NCI-H2227 (cell line): ENCODE measurements around the gene CBLN1.

ENCODE experiments used
- DNase-seq: peaks from one replicate; lab custom pipeline; 2025; ENCODE audit not compliant: unreplicated experiment; lab: John Stamatoyannopoulos, UW

CBLN1 gene

DNA sequence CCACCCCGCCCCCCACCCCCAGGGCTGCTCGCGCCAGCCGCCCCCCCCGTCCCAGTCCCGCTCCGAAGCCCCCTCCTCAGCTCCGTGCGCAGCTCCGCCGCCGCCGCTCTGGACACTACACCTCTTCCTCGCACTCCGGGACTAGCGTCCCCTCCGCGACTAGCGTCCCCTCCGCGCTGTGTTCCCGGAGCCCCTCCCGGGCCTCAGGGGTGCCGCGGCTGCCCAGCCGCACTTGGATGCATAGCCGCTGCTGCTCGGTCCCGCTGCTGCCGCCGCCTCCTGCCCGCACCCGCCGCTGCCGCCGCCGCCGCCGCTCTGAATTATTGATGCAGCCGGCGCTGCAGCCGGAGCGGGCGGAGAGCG is at the start of gene CBLN1:
Gene CBLN1, minus strand, starts transcription at position 359 of the 363 bp plus-strand sequence. CDS start 373 bp downstream, outside the sequence.
- DNase-seq, result no peak

DNA sequence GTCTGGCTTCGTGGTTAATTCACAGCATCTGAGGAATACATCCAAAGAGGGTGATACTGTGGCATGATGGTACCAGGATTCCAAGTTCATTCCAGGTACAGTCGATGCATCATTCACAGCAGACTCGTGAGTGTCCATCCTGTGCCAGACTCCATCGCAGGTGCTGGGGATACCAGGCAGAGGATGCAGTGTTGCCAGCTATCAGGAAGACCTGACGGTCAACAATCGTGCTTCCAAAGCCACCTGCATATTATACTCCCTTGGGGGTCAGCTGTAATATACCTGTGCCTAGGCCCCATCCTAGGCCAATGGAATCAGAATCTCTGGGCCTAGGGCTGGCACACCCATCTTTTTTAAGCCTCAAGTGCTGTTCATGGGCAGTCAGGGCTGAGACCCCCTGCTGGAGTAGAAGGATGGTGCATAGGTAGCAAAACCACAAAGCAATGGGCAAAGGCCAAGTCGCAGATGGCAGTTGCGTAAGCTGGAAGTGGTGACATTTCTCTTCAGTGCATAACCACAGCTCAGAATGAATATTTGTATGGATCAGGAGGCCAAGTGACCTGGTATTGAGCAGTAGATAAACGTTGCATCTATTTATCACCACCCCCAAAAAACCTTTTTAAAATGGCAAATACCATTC is 49.0 kb upstream of the CBLN1 start:
- DNase-seq, result no peak

DNA sequence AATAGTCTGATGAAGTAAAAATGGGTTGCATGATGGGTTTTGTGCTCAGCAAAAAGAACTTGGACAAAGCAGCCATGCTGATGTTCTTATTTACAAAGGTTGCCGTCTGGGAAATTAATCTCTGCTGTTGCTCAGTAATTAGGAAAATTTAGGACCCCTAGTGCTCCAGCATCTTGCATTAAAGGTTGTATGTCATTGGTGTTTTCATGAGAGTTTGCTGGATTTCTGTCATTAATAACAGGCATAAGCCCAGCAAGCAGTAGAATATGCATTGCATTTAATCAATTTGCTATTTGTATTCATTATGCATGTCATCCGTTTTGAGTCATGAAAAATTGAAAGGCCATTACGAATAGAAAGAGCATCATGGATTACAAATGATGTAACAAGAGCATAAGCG is 46.7 kb upstream of the CBLN1 start:
- no peak for DNase-seq

DNA sequence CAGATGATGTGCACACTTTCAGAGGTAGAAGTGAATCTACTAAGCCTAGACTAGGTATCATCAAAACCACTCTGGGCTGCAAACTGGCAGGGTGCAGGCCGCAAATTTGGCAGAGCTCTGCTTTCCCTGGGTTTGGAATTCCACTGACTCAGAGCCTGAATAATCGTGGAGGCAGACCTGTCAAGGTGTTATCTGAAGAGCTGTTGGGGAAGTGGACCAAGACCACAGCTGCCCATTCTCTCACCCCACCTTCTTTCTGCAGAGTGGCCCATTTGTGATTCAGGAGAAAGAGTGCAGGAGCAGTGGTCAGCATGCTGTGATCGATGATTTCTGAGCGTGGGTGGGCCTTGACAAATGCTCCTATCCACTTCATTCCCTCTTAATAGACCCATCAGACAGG is 45.8 kb upstream of the CBLN1 start:
- no peak for DNase-seq

DNA sequence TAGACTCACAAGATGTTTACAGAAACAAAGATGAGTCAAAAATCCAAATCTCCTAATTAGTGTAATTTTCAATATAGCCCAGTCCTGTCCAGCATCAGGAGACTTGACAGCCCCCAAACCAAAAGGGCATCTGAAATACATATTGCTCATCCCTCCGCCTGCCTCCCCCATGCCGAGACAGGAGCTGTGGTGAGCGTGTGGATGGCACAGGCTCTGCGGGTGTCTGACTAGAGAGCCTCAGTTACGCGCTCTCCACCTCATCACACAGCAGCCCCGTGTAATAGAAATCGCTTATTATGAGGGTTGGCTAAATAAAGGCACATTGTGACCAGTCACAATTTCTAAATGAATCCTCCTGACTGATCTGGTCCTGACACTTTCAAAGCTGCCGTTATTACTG is 43.1 kb upstream of the CBLN1 start:
- DNase-seq, result peak; percentile 19

DNA sequence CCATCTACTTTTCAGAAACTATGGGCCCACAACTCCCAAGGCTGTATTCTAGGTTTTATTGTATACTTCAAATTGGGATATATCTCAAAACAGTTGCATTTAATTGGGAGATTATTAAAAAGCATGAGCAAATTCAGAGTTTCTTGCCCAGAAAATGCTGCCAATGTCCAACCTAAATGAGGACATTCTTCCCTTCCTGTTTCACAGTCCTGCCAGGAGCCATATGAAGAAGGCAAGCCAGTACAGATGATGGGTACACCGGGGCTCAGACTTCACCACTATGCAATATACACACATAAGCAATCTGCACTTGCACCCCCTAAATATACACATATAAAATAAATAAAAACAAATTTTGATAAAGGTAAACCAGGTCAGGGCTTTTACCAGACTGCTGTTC is 34.0 kb upstream of the CBLN1 start:
- no peak for DNase-seq

DNA sequence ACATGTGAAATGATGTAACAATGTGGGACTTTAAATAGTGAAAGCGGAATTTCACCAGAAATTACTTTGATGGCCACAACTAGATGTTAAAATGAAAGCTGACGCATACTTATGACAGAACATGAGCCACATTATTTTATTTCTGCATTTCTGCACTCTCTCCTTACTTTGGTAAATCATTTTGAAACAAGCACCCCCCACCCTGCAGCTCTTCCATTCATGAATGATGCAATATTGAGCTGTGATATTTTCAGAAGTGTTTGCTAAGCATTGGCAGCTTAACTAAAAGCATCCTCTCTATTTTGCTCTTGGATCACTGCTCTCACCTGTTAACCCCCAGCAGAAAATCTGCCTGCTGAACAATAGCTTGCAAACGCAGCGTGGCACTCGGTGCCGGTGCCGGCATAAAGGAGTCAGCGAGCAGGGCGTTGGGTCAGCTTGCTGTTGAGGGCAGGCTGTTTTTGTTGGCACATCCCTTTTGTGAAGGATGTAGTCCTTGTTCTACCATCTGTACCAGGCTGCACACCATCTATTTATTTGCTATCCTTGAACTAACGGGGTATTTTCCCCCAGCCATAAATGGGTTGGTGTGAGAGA is 30.8 kb upstream of the CBLN1 start:
- peak; percentile 44 for DNase-seq

DNA sequence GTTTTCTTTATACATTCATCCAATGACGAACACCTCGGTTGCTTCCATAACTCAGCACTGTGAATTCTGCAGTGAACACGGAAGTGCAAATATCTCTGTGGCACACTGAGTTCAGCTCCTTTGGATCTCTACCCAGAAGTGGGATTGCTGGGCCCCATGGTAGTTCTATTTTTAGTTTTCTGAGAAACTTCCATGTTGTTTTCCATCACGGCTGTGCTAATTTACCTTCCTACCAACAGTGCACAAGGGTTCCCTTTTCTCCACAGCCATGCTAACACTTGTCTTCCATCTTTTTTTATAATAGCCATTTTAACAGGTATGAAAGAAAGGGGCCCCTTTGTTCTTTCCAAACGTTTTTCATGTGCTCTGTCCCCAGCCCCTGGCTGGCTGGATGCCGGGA is 30.2 kb upstream of the CBLN1 start:
- no peak for DNase-seq

DNA sequence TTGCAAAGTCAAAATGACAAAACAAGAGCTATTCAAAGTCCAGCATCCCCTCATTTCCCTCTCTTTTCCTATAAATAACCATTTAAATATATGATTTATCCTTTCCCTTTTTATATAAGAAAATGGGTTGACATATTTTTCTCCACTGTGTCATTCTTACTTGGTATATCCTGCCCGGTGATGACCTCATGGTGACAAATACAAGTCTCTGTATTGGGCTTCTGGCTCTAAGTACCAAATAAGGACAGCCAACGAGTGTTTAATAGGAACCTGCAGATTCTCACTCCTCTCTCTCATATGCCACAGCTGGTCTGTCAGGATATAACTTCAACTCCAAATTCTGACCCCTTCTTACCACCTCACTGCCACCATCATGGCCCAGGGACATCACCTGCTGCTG is 25.5 kb upstream of the CBLN1 start:
- no peak for DNase-seq

DNA sequence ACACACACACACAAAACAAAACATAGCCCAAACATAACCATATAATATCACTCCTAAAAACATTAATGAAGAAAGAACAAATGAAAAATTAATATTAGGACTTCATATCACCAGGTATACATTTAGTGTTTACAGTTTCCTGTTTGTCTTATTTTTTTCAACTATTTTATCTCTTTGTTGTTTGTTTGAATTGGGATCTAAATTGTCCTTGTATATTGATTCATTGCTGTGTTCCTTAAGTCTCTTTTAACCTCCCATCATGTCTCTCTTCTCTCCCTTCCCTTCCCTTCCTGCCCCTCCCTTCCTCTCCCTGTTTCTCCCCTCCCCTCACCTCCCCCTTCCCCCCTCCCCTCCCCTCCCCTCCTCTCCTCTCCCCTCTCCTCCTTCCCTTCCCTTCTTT is 23.8 kb upstream of the CBLN1 start:
- no peak for DNase-seq

DNA sequence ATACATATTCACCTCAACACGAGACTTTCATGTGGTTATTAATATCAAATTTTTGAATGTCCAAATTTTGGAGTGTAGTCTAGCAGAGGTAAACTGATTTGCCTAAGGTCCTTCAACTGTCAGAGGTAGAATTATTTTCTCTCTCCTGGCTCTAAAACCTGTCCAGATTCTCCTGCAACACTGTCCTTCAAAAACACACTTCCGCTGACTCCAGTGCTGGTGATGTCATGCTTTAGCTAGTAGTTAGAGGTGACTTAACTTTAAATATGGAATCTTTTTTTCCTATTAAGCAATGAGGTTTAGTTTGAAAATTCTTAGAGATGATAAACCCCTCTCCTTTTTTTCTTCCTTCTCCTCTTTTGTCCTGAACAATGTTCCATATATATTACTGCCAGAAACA is 10.8 kb upstream of the CBLN1 start:
- DNase-seq, result no peak

DNA sequence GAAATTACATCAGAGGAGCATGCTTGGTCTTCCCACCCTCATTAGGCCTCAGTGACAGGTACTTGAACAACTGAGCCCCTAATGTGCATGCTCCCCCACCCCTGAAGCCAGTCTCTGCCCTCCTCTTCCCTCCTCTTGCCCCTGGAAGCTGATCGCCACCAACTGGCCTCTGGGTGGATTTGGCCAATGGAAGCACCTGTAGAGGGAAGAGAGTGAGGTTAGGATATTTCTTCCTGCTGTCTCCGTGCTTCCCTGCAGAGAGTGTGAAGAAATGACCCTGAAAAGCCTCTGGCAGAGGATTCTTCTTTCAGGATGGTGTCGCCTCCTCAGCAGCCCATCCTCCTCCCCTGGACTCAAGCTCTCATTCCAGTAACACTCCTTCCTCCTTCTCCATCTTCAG is 5.9 kb upstream of the CBLN1 start:
- no peak for DNase-seq

DNA sequence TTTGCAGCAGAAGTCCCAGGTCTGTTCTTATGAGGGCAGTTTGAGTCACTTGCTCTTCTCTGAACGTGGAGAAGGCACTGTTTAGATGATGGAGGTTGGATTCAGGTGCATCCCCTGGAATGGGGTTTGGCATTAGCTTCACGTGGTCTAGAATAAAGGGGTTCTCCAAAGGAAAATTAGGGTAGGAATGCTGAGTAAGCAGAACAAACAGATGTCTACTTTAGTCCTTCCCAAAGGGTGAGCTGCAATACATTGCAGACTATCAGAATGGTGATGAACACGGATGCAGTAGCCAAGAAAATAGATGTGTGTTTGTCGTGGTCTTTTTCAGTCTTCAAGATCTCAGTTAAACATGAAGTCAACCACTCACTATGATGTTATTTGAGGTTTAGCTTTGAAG is 3.3 kb upstream of the CBLN1 start:
- DNase-seq, result no peak

DNA sequence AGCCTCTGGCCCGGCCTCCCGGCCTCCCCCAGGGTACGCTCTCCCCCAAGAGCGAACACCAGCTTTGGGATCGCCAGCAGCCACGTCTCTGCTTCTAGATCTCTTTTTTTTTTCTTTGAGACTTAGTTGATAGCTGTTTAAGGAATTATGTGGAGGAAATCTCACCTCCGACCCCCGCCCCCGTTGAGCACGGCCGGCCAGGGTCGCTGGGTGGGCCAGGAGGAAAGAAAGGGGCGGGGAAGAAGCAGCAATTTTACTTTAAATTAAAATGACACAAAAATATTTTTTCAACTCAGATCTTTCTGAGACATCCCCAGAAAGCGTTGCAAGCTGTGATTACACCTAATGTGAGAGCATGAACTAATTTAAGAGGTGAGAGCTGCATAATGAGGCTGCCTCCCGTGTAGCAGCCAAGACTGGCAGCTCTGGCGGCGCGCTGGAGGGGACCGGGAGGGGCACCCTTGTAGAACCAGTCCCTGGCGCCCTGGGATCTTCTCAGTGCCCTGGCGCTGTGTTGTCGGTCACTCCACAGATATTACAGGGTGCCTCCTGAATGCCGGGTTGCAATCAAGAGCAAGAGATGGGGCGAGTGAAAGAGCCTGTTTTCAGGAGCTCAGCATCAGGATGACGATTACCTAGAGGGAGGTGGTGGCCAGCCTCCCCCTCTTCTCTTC is 1.9 kb upstream of the CBLN1 start:
- peak; percentile 32 for DNase-seq

DNA sequence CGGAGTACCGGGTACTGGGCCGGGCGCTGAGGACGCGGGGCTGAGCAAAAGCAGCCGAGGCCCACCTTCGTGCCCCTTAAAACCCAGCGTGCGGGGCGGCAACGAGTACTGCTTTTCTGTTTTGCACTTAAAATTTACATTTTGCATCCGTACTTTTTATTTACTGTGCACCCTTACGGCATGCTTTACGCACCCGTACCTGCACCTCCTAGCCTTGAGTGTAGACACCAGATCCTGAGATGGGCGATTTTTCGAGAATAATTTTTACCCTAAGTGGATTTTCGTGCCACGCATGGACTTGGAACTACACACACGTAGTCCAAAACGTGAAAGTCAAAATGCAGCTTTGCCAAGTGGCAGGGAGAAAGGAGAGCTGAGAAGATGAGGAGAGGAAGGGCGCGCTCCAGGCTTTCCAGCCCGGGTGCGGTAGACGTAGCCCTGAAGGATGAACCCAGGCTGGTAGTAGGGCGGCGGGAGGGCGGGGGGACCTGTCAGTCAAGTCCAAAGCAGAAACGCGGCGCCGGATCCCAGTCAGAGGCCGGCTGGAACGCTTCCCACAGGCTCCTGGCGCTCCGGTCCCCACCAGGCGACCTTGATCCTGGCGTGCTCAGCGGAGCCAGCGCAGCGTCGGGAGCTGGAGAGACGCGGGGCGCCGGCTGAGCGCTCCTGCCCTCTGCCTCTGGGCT is 1.2 kb upstream of the CBLN1 start:
- DNase-seq, result peak; percentile 60

DNA sequence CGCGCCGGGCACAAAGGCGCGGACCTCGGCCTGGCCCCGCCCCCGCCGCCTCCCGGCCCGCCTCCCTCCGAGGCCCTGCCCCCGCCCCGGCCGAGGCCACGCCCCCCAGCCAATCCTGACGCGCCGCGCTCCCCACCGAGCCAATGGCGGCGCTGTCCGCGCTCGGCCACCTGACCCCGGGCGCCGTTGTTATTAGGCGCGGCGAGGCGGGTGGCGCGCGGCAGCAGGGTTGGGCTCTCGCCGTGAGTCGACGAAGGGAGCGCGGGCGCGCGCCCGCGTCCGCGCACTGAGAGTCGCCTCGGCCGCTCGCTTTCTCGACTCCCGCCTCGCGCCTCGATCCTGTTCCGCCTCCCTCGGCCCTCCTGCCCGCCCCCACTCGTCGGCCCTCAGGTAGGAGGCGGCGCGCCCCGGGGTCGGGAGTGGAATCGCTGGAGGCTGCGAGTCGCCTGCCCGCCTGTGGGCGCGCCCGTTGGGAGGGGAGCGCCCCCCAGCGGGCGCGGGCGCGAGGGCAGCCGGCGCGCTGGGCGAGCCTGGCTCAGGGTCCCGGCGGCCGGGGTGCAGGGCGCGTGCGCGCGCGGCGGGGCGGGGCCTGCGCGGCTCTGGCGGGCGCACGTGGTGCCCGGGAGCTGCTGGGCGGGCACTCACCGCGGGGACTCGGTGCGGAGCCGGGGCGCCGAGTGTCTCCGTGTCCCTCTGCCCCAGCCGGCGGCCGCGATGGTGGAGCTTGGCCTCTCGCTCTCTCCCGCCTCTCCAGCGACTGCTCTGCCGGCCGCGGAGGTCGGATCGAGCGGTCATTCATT is 405 bp upstream of the CBLN1 start:
- DNase-seq, result peak; percentile 95

DNA sequence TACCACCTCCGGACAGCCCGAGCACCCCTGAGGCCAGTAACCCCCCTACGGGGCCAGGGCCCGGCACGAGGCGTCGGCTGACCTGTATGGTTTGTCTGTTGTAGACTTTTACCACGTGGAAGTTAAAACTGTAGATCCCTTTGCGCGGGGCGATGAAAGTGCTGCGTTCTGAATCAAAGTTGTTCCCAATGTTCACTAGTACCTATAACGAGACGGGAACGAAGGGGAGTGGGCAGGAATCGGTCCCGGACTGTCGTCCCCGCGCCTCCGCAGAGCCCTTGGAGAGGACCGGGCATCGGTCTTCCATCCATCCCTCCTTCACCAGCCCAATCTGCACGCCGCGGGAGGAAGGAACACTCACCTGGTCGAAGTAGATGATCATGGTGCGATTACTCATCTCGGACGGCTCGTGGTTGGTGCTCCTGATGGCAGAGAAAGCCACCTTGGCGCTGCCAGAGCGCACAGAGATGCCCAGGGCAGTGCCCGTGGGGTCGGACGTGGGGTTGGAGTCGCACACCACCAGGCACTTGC is 732 bp downstream of the CBLN1 start:
- no peak for DNase-seq

DNA sequence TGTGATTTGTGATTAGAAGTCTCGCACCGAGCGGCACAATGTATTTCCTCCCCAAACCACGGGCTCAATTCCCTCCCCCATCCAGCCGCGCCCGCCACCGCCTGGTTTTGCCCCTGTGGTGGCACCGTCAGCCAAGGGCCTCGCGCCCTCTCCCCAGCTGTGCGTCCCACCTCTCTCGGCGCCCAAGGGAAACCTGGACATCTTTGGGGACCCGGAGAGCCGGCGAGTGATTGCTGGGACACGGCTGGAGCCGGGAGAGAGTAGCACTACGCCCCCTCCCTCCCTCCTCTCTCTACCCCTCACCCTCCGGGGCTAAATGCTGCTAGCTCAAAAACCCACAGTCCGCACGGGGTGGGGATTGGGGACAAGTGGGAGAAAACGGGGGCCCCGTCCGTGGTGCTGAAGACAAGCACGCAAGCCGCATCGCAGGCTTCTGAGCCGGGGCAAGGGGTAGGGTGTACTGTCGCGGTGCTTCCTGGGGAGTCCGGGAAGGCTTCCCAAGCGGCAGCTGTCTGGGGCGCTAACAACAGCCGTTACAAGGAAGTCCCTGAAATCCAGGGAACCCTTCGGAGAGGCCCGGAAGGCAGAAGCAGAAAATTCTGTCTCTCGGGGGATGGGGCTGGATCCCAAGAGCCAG is 1.4 kb downstream of the CBLN1 start:
- DNase-seq, result no peak

DNA sequence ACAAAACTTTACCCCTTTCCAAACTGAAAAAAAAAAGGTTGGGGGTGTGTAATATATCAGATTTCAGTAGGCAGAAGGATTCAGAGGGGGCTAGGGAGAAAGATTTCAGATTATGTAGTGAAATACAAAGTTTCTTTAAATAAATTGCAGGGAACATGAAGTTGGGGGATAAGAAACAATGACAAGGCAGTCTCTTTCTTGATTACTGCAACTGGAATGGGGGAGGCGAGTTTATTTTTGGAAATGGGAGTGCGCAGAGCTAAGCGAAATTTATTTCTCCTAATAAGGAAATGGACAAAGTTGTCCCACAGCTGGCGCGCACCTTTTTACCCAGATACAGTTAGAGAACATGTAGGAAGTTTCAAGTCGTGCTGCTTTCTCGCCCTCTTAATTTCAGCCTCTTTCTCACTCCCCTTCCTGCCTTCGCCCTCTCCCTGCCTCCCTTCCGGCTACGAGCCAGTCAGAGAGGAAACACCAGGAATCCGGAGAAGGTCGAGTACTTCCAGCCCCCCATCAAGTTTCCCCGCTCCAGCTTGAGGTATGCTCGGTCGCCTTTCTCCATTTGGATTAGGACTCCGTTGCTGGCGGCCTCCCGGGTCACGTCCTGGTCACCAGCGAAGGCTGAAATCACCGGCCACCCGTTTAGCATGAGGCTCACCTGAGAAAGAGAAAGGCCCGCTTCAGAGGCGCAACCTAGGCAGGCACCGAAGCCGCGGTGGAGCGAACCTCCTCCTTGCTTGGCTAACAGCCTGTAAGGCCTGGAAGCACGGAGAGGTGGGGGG is 2.5 kb downstream of the CBLN1 start:
- no peak for DNase-seq

DNA sequence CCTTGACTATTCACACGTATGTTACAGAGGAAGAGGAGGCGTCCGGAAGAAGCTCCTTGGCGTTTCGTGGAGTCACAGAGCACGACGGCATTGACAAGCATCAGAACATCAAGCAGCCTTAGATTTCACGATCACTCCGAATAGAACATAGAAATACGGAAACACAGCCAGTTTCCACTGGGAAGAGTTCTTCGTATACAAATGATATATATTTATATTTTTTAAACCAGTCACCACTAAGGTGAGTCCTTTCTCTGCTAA is 3.1 kb downstream of the CBLN1 start:
- DNase-seq, result no peak
